BLaER1 treated with 17β-estradiol and CSF1 and Interleukin-3, amounts not matched to agents 10 nM and 100 nM (cell line): Measurements from ENCODE around the gene LRRN4CL.
"Not testable (repeated sequence)": the region's sequence is repeated elsewhere in the genome, so short reads cannot be mapped to it uniquely, and the experiment has no call there.

Experiments
- H3K27ac ChIP-seq, 11 experiments: shearing (Covaris generic); formaldehyde crosslinking; 2 replicates each; pipeline ENCODE4 v1.8.1; 2022
- H3K27me3 ChIP-seq, 11 experiments: shearing (Covaris generic); formaldehyde crosslinking; 2 replicates each; pipeline ENCODE4 v1.8.1; 2022
- H3K36me3 ChIP-seq, 11 experiments: shearing (Covaris generic); formaldehyde crosslinking; 2 replicates each; pipeline ENCODE4 v1.8.1; 2022
- H3K4me1 ChIP-seq, 10 experiments: shearing (Covaris generic); formaldehyde crosslinking; 2 replicates each; pipeline ENCODE4 v1.8.1; 2022
- H3K4me2 ChIP-seq, 11 experiments: shearing (Covaris generic); formaldehyde crosslinking; 2 replicates each; pipeline ENCODE4 v1.8.1; 2022
- H3K4me3 ChIP-seq, 10 experiments: shearing (Covaris generic); formaldehyde crosslinking; 2 replicates each; pipeline ENCODE4 v1.8.1; 2022
- H3K9ac ChIP-seq, 11 experiments: shearing (Covaris generic); formaldehyde crosslinking; 2 replicates each; pipeline ENCODE4 v1.8.1; 2022
- H3K9me3 ChIP-seq, 11 experiments: shearing (Covaris generic); formaldehyde crosslinking; replicated peaks in 1 of 11; 2 replicates each; pipeline ENCODE4 v1.8.1; 2022
- H4K20me1 ChIP-seq, 11 experiments: shearing (Covaris generic); formaldehyde crosslinking; 2 replicates each; pipeline ENCODE4 v1.8.1; 2022
- Cebpa-rat ChIP-seq, 11 experiments: shearing (Covaris generic); IDR thresholded peaks; 2 replicates each; pipeline ENCODE4 v1.8.1; 2022

The LRRN4CL gene

GRCh38 chr11:62687508-62688396 is 1.6 kb downstream of the LRRN4CL start:
- no peak overlapping the region for H3K4me2 ChIP-seq
- H3K9me3 ChIP-seq = no peaks in the 10 kb centered on the region
- no peak overlapping the region for H3K9ac ChIP-seq
- H3K36me3 ChIP-seq = peaks cover 31 to 37% (median 35%) of the 10 kb centered on the region in 11 experiments
- H3K4me3 ChIP-seq = no peak overlapping the region
- H4K20me1 ChIP-seq = peaks cover 0 to 9% (median 0%) of the 10 kb centered on the region in 11 experiments; a peak in 1 of 22 replicates
- TF ChIP-seq Cebpa-rat (IDR thresholded peaks at IDR 0.05) = no peak
- H3K4me1 ChIP-seq = no peaks in the 10 kb centered on the region
- H3K27ac ChIP-seq = no peak overlapping the region
- H3K27me3 ChIP-seq = no peaks in the 10 kb centered on the region

- Histone ChIP-seq H3K4me1 (peaks cover 22 to 32% (median 29%) of the 10 kb centered on the region in 10 experiments), H3K4me3 (no peak overlapping the region), H3K9ac (no peak overlapping the region), H4K20me1 (peaks cover 0 to 8% (median 4%) of the 10 kb centered on the region in 11 experiments; a peak in 8 of 22 replicates), H3K9me3 (no peaks in the 10 kb centered on the region), H3K4me2 (no peak overlapping the region), H3K36me3 (peaks cover 4 to 7% (median 6%) of the 10 kb centered on the region in 11 experiments), H3K27me3 (no peaks in the 10 kb centered on the region), H3K27ac (no peak overlapping the region)
- no peak for TF ChIP-seq Cebpa-rat (IDR thresholded peaks at IDR 0.05)
Measured at GRCh38 chr11:62682518-62682917, 6.8 kb downstream of the LRRN4CL start.

GRCh38 chr11:62680825-62681240 is 8.5 kb downstream of the LRRN4CL start:
- Histone ChIP-seq H3K4me2 (peak overlapping the region in 7 of 11 experiments; percentile 8 to 96 (median 44); a peak in 9 of 22 replicates), H3K27ac (peak overlapping the region in 9 of 11 experiments; percentile 4 to 96 (median 93); a peak in 13 of 22 replicates), H3K4me3 (no peak overlapping the region), H3K4me1 (peaks cover 35 to 48% (median 43%) of the 10 kb centered on the region in 10 experiments), H4K20me1 (peaks cover 0 to 25% (median 16%) of the 10 kb centered on the region in 11 experiments; a peak in 11 of 22 replicates), H3K9me3 (no peaks in the 10 kb centered on the region), H3K27me3 (no peaks in the 10 kb centered on the region), H3K36me3 (peaks cover 21 to 24% (median 23%) of the 10 kb centered on the region in 11 experiments), H3K9ac (peak overlapping the region in 6 of 11 experiments; percentile 19 to 98 (median 36); a peak in 7 of 22 replicates)
- no peak for TF ChIP-seq Cebpa-rat (IDR thresholded peaks at IDR 0.05)

GRCh38 chr11:62678770-62679696 is 10.3 kb downstream of the LRRN4CL start, which contains the start of gene UBXN1:
Gene UBXN1, minus strand, starts transcription at chr11:62679073. Its CDS starts 150 bp downstream, at chr11:62678923.
- Histone ChIP-seq H3K4me3 (peak within 1 kb of the TSS; percentile 81 to 99 (median 97)), H3K9ac (peak within 1 kb of the TSS; percentile 92 to 98 (median 97)), H3K4me2 (peak within 1 kb of the TSS; percentile 71 to 97 (median 92)), H3K36me3 (peaks cover 39 to 42% (median 41%) of the 10 kb centered on the region in 11 experiments), H3K27me3 (no peaks in the 10 kb centered on the region), H3K4me1 (peaks cover 35 to 51% (median 46%) of the 10 kb centered on the region in 10 experiments), H4K20me1 (peaks cover 0 to 26% (median 16%) of the 10 kb centered on the region in 11 experiments; a peak in 11 of 22 replicates), H3K9me3 (no peaks in the 10 kb centered on the region), H3K27ac (peak within 1 kb of the TSS; percentile 87 to 96 (median 93))
- TF ChIP-seq Cebpa-rat (IDR thresholded peaks at IDR 0.05) = peak in 2 of 11 experiments; percentile 42 to 62; a peak in 2 of 22 replicates

GRCh38 chr11:62678433-62678769 is 10.9 kb downstream of the LRRN4CL start:
- Histone ChIP-seq H3K9ac (peak overlapping the region; percentile 92 to 98 (median 97)), H3K36me3 (peaks cover 45 to 49% (median 48%) of the 10 kb centered on the region in 11 experiments), H3K4me2 (peak overlapping the region; percentile 71 to 97 (median 92)), H3K27me3 (no peaks in the 10 kb centered on the region), H3K9me3 (no peaks in the 10 kb centered on the region), H3K4me3 (peak overlapping the region; percentile 81 to 99 (median 97)), H3K27ac (peak overlapping the region; percentile 87 to 96 (median 93)), H3K4me1 (peaks cover 39 to 57% (median 52%) of the 10 kb centered on the region in 10 experiments), H4K20me1 (peaks cover 0 to 28% (median 16%) of the 10 kb centered on the region in 11 experiments; a peak in 11 of 22 replicates)
- TF ChIP-seq Cebpa-rat (IDR thresholded peaks at IDR 0.05) = no peak

- Histone ChIP-seq H3K27me3 (no peaks in the 10 kb centered on the region), H3K4me2 (peak overlapping the region; percentile 71 to 97 (median 92)), H3K9me3 (no peaks in the 10 kb centered on the region), H3K4me1 (peaks cover 46 to 64% (median 59%) of the 10 kb centered on the region in 10 experiments), H3K36me3 (peaks cover 48 to 55% (median 54%) of the 10 kb centered on the region in 11 experiments), H3K27ac (peak overlapping the region in 9 of 11 experiments; percentile 87 to 96 (median 93); a peak in 15 of 22 replicates), H4K20me1 (peaks cover 0 to 33% (median 16%) of the 10 kb centered on the region in 11 experiments; a peak in 12 of 22 replicates), H3K4me3 (peak overlapping the region; percentile 81 to 99 (median 97)), H3K9ac (peak overlapping the region; percentile 92 to 98 (median 97))
- no peak for TF ChIP-seq Cebpa-rat (IDR thresholded peaks at IDR 0.05)
Measured at GRCh38 chr11:62677714-62678113, 11.6 kb downstream of the LRRN4CL start.

- H3K4me1 ChIP-seq = peaks cover 50 to 69% (median 64%) of the 10 kb centered on the region in 10 experiments
- H3K9ac ChIP-seq = peak overlapping the region; percentile 92 to 98 (median 97); a peak in 21 of 22 replicates
- no peak for TF ChIP-seq Cebpa-rat (IDR thresholded peaks at IDR 0.05)
- peak overlapping the region; percentile 81 to 99 (median 97); a peak in 9 of 20 replicates for H3K4me3 ChIP-seq
- H3K27ac ChIP-seq = peak overlapping the region in 3 of 11 experiments; percentile 3 to 93 (median 90); a peak in 2 of 22 replicates
- peaks cover 0 to 37% (median 16%) of the 10 kb centered on the region in 11 experiments; a peak in 12 of 22 replicates for H4K20me1 ChIP-seq
- H3K4me2 ChIP-seq = peak overlapping the region; percentile 71 to 97 (median 92)
- no peaks in the 10 kb centered on the region for H3K27me3 ChIP-seq
- H3K9me3 ChIP-seq = no peaks in the 10 kb centered on the region
- H3K36me3 ChIP-seq = peaks cover 48 to 58% (median 55%) of the 10 kb centered on the region in 11 experiments
Measured at GRCh38 chr11:62677156-62677555, 12.2 kb downstream of the LRRN4CL start.

GRCh38 chr11:62676698-62677097 is 12.6 kb downstream of the LRRN4CL start:
- Histone ChIP-seq H3K4me1 (peaks cover 50 to 69% (median 64%) of the 10 kb centered on the region in 10 experiments), H3K9ac (peak overlapping the region; percentile 92 to 98 (median 97); a peak in 16 of 22 replicates), H3K4me3 (no peak overlapping the region; a peak in 1 of 20 replicates), H3K27ac (no peak overlapping the region), H4K20me1 (peaks cover 0 to 37% (median 16%) of the 10 kb centered on the region in 11 experiments; a peak in 12 of 22 replicates), H3K9me3 (no peaks in the 10 kb centered on the region), H3K27me3 (no peaks in the 10 kb centered on the region), H3K36me3 (peaks cover 48 to 58% (median 55%) of the 10 kb centered on the region in 11 experiments), H3K4me2 (peak overlapping the region in 8 of 11 experiments; percentile 22 to 97 (median 91); a peak in 13 of 22 replicates)
- TF ChIP-seq Cebpa-rat (IDR thresholded peaks at IDR 0.05) = no peak

- not testable (repeated sequence) for H3K27me3 ChIP-seq, H3K4me3 ChIP-seq, H3K9ac ChIP-seq, H3K9me3 ChIP-seq, H3K4me2 ChIP-seq, H3K27ac ChIP-seq
- Histone ChIP-seq H4K20me1 (peaks cover 0 to 42% (median 16%) of the 10 kb centered on the region in 11 experiments; a peak in 12 of 22 replicates), H3K4me1 (peaks cover 47 to 66% (median 63%) of the 10 kb centered on the region in 10 experiments), H3K36me3 (peaks cover 48 to 58% (median 55%) of the 10 kb centered on the region in 11 experiments)
Measured at GRCh38 chr11:62675415-62675814, 13.9 kb downstream of the LRRN4CL start.
